ENCODE data around the gene SP2.

DNA sequence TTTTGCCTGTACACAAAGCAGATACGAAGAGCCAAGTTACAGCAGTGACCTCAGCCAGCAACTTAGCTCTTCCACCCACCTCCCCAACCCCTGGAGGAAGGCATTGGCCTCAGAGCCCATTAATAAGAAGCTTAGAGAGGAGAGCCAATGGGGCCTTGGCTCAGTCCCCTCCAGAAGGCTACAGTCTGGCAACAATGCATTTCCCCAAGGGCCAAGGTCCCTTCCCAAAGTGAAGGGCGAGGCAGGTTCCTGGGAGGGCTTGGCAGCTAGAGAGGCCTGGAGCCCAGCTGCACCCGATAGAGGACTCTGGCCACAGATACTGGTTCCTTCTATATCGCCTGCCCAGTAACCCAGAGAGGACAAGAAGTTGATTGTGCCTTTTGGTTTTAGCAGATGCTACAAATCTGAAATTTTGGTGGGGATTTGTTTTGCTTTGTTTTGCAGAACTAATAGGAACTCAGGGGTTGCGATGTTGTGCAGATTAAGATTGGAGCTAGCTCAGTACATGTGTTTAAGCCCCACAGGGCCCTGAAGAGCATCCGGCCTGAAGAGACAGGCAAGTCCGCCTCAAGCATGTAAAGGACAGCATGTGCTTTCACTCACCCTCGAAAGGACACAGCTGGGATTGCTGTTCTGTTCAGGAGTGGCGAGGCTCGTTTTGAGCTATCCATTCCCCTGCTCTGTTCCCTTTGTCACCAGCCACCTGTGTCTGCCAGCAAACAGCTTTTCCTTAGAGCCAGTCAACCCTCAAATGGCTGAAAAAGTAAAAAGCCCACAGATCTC, 33.4 kb downstream of the SP2 start:
- TF ChIP-seq, protein P1, sequence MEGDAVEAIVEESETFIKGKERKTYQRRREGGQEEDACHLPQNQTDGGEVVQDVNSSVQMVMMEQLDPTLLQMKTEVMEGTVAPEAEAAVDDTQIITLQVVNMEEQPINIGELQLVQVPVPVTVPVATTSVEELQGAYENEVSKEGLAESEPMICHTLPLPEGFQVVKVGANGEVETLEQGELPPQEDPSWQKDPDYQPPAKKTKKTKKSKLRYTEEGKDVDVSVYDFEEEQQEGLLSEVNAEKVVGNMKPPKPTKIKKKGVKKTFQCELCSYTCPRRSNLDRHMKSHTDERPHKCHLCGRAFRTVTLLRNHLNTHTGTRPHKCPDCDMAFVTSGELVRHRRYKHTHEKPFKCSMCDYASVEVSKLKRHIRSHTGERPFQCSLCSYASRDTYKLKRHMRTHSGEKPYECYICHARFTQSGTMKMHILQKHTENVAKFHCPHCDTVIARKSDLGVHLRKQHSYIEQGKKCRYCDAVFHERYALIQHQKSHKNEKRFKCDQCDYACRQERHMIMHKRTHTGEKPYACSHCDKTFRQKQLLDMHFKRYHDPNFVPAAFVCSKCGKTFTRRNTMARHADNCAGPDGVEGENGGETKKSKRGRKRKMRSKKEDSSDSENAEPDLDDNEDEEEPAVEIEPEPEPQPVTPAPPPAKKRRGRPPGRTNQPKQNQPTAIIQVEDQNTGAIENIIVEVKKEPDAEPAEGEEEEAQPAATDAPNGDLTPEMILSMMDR (IDR thresholded peaks at IDR 0.05) = no peak
- no peak for TF ChIP-seq ZFX (IDR thresholded peaks at IDR 0.05; ENCODE audit: borderline replicate concordance)

Measured in 22Rv1 (cell line).